AG04450 (cell line): ENCODE data around the gene MFAP3L. TPM values are rescaled to one million over a fixed set of nuclear protein-coding genes. Genes with fewer than 3 reads are reported as not detected.
"Not testable (repeated sequence)": the region's sequence is repeated elsewhere in the genome, so short reads cannot be mapped to it uniquely, and the experiment has no call there.

Source experiments
- CTCF ChIA-PET: fragments of 300-600, 350-600 bp; formaldehyde crosslinking; extraction: SDS; loops from one replicate; lab custom pipeline; 2022; ENCODE audit warnings: antibody characterized with exemption, inconsistent platforms; lab: Charles Lee
- POLR2A ChIA-PET: fragments of 350-600 bp; formaldehyde crosslinking; extraction: SDS; loops from one replicate; lab custom pipeline; 2021; ENCODE audit warnings: antibody characterized with exemption, inconsistent platforms; lab: Yijun Ruan, JAX
- DNase-seq: peaks from one replicate; pipeline ENCODE4 v3.0.0-alpha.2; 2011; ENCODE audit warnings: low read depth, low spot score
- H3K27ac ChIP-seq: one replicate; pipeline ENCODE4 v1.5.1; 2012; ENCODE audit warnings: low read depth, low read length, control low read depth
- H3K27me3 ChIP-seq: one replicate; pipeline ENCODE4 v1.6.0; 2012; ENCODE audit warnings: low read length; ENCODE audit not compliant: control insufficient read depth, insufficient read depth
- H3K4me3 ChIP-seq: 2 replicates; pipeline ENCODE4 v1.5.1; 2011; ENCODE audit warnings: mild to moderate bottlenecking, low read depth, low read length, control low read depth
- H3K9me3 ChIP-seq: 2 replicates; pipeline ENCODE4 v1.5.1; 2012; ENCODE audit warnings: low read length; ENCODE audit not compliant: control insufficient read depth, insufficient read depth
- CTCF ChIP-seq: IDR thresholded peaks from 2 replicates; pipeline ENCODE4 v1.5.1; 2011; ENCODE audit warnings: low read depth, low read length, control low read depth, inconsistent platforms
- polyA plus RNA-seq: library from polyadenylated mRNA; depleted of rRNA; stranded (reverse); fragments of >200 nt; gene quantifications from 2 replicates; pipeline ENCODE4 v1.2.3, GENCODE V29; 2011; rRNA removed

Gene MFAP3L
- polyA plus RNA-seq, 1 experiment = 0.31 TPM

- ChIA-PET POLR2A (no interaction called here), CTCF (no interaction called here)
- H3K9me3 ChIP-seq = no peaks in the 10 kb centered on the region
- no peak for TF ChIP-seq CTCF
- H3K27ac ChIP-seq = no peak overlapping the region
- DNase-seq = no peak
- H3K4me3 ChIP-seq = no peak overlapping the region
- no peaks in the 10 kb centered on the region for H3K27me3 ChIP-seq
Observed at GRCh38 chr4:169945636-169946035, 80.6 kb downstream of the MFAP3L start.

- H3K9me3 ChIP-seq, H3K27me3 ChIP-seq, CTCF ChIA-PET, H3K4me3 ChIP-seq, POLR2A ChIA-PET, DNase-seq, H3K27ac ChIP-seq: not testable (repeated sequence)
Observed at GRCh38 chr4:169943601-169944000, 82.6 kb downstream of the MFAP3L start.

DNA sequence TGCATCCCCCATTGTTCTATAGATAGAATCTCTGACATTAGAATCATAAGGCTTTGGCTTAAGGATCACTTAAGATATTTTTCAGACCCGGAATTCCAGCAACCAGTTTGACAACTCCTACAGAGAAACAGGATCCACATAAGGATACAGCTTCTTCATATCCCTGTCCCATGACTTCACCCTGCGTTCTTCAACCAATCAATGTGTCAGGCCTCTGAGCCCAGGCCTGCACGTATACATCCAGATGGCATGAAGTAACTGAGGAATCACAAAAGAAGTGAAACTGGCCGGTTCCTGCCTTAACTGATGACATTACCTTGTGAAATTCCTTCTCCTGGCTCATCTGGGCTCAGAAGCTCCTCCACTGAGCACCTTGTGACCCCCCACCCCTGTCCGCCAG lies 85.1 kb downstream of the MFAP3L start:
- Histone ChIP-seq H3K27ac (no peak overlapping the region), H3K4me3 (no peak overlapping the region), H3K27me3 (no peaks in the 10 kb centered on the region), H3K9me3 (no peaks in the 10 kb centered on the region; the same call in 1 of the 2 replicates)
- CTCF ChIA-PET = no interaction called here
- POLR2A ChIA-PET = no interaction called here
- TF ChIP-seq CTCF = no peak
- no peak for DNase-seq

DNA sequence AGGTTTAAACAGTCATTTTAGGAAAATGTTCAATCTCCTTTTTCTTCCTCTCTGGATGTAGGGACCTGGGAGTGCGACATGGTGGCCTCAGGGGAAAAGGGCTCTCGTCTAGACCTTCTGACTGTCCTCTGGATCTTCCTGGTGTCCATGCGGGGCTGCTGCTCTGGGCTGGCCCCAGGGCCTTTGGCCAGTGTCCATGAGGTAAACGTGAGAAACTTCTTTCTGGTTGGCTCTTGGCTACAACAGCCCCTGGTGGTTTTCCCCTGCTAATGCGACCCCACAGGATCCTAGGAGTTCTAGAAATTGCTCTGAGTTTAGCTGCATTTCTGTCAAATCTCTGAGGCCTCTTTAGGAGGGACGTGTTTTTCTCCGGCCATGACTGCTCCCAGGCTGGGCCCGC lies 85.7 kb downstream of the MFAP3L start:
- no peak for DNase-seq
- ChIA-PET CTCF (no interaction called here), POLR2A (no interaction called here)
- Histone ChIP-seq H3K27ac (no peak overlapping the region), H3K9me3 (no peaks in the 10 kb centered on the region; the same call in 1 of the 2 replicates), H3K27me3 (no peaks in the 10 kb centered on the region), H3K4me3 (no peak overlapping the region)
- no peak for TF ChIP-seq CTCF

Other genes with a start within 250 kb of the MFAP3L start
- 13.8 and 17.8 TPM in 2 replicates for gene AADAT, start 63.6 kb upstream of the MFAP3L start, polyA plus RNA-seq